ENCODE results near the gene SAE1. TPM values are rescaled to one million over a fixed set of nuclear protein-coding genes. Genes with fewer than 3 reads are reported as not detected.

Gene SAE1
- total RNA-seq, 1 experiment from 2014 or later = 234 TPM

DNA sequence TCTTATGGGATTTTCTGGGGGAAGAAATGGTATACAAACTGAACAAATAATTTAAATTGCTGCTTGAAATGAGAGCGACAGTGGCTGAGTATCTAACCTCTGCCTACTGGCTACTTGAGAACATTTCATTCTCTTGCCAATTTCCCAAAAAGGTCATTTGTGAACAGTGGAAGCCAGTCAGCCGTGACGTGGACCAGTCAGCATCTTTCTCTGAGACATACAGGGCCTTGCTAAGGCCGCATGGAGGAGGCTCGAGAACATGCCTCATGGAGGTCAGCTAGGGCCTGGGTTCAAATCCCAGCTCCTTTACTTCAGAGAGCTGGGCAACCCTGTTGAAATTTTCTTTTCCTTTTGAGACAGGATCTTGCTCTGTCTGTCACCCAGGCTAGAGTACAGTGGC, 37.4 kb upstream of the SAE1 start:
- Histone ChIP-seq H3K23me2 (ENCODE audit: insufficient read length, low read depth, low read length, poor library complexity, severe bottlenecking) (no peaks in the 10 kb centered on the region), H4K20me1 (ENCODE audit: control insufficient read depth, insufficient read depth, insufficient read length) (no peaks in the 10 kb centered on the region), H3K18ac (ENCODE audit: insufficient read length, low read depth, low read length) (no peak overlapping the region), H4K8ac (replicated peaks; ENCODE audit: insufficient read length, low read depth, low read length) (no peak overlapping the region), H3K79me1 (ENCODE audit: insufficient read depth, low read depth, low read length, poor library complexity, severe bottlenecking) (peaks cover 7% of the 10 kb centered on the region), H2BK15ac (ENCODE audit: low read depth, low read length) (no peak overlapping the region), H3K9me3 (ENCODE audit: control insufficient read depth, low read depth, low read length) (no peaks in the 10 kb centered on the region), H3K79me2 (ENCODE audit: insufficient read depth, low read length) (peaks cover 4% of the 10 kb centered on the region; the same call in 1 of the 2 replicates), H2BK12ac (ENCODE audit: insufficient read length, low read depth, low read length) (no peak overlapping the region), H3K23ac (ENCODE audit: insufficient read length, low read depth, low read length) (no peak overlapping the region), H2BK120ac (ENCODE audit: low read depth, low read length, poor library complexity, severe bottlenecking) (no peak overlapping the region), H3K4me2 (ENCODE audit: insufficient read depth, insufficient read length, low read length) (no peak overlapping the region), H2BK20ac (ENCODE audit: low read depth, low read length, poor library complexity, severe bottlenecking) (no peak overlapping the region), H3K56ac (ENCODE audit: insufficient read length, low read depth, low read length) (no peak overlapping the region), H2AK5ac (ENCODE audit: insufficient read length, low read length) (no peak overlapping the region), H2AFZ (ENCODE audit: low read length) (no peak overlapping the region), H4K91ac (ENCODE audit: insufficient read length, low read depth, low read length) (no peak overlapping the region), H3K27me3 (ENCODE audit: insufficient read depth, low read length) (no peaks in the 10 kb centered on the region), H3T11ph (ENCODE audit: low read length) (no peak overlapping the region), H4K5ac (ENCODE audit: insufficient read length, low read depth, low read length) (no peak overlapping the region), H2BK5ac (ENCODE audit: insufficient read length, low read length) (no peak overlapping the region), H3K9ac (ENCODE audit: extremely low read depth, insufficient read length, low read length) (no peak overlapping the region), H3K27ac (ENCODE audit: insufficient read length, low read depth, low read length) (no peak overlapping the region), H3K14ac (ENCODE audit: insufficient read depth, low read length) (no peak overlapping the region), H3K4me1 (ENCODE audit: insufficient read depth, low read length) (no peaks in the 10 kb centered on the region; the same call in 1 of the 2 replicates), H3K4ac (ENCODE audit: low read depth, low read length) (no peak overlapping the region)
- peaks cover 37 to 68% (median 57%) of the 10 kb centered on the region in 3 experiments for H3K36me3 Mint-ChIP-seq (ENCODE audit: insufficient read depth in 1 of 3, low read depth in 3 of 3)
- no peaks in the 10 kb centered on the region for H3K9me3 Mint-ChIP-seq
- no peak for DNase-seq
- TF ChIP-seq, protein P1, sequence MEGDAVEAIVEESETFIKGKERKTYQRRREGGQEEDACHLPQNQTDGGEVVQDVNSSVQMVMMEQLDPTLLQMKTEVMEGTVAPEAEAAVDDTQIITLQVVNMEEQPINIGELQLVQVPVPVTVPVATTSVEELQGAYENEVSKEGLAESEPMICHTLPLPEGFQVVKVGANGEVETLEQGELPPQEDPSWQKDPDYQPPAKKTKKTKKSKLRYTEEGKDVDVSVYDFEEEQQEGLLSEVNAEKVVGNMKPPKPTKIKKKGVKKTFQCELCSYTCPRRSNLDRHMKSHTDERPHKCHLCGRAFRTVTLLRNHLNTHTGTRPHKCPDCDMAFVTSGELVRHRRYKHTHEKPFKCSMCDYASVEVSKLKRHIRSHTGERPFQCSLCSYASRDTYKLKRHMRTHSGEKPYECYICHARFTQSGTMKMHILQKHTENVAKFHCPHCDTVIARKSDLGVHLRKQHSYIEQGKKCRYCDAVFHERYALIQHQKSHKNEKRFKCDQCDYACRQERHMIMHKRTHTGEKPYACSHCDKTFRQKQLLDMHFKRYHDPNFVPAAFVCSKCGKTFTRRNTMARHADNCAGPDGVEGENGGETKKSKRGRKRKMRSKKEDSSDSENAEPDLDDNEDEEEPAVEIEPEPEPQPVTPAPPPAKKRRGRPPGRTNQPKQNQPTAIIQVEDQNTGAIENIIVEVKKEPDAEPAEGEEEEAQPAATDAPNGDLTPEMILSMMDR (conservative IDR thresholded peaks at IDR 0.05) = no peak
- H3K27me3 Mint-ChIP-seq (ENCODE audit: low read depth) = no peaks in the 10 kb centered on the region
- no peak overlapping the region for H3K4me3 Mint-ChIP-seq
- WGBS (ENCODE audit: extremely low coverage, insufficient read length, low lambda C conversion rate) = no CpG with 5 or more reads among the region's 5 CpGs
- H3K4me1 Mint-ChIP-seq = peaks cover 24 to 32% of the 10 kb centered on the region in 2 experiments
- H3K27ac Mint-ChIP-seq = peak overlapping the region in 1 of 3 experiments; percentile 55; a peak in 1 of 7 replicates

Data from H9 (cell line).